DLD1 (cell line): Measurements from ENCODE around the gene GBGT1.

ENCODE experiments used
- in situ Hi-C: cut with HindIII; loops from 2 replicates; pipeline ENCODE4 v1.10.0; 2017; ENCODE audit warnings: low sequenced_read_pairs

The GBGT1 gene

DNA sequence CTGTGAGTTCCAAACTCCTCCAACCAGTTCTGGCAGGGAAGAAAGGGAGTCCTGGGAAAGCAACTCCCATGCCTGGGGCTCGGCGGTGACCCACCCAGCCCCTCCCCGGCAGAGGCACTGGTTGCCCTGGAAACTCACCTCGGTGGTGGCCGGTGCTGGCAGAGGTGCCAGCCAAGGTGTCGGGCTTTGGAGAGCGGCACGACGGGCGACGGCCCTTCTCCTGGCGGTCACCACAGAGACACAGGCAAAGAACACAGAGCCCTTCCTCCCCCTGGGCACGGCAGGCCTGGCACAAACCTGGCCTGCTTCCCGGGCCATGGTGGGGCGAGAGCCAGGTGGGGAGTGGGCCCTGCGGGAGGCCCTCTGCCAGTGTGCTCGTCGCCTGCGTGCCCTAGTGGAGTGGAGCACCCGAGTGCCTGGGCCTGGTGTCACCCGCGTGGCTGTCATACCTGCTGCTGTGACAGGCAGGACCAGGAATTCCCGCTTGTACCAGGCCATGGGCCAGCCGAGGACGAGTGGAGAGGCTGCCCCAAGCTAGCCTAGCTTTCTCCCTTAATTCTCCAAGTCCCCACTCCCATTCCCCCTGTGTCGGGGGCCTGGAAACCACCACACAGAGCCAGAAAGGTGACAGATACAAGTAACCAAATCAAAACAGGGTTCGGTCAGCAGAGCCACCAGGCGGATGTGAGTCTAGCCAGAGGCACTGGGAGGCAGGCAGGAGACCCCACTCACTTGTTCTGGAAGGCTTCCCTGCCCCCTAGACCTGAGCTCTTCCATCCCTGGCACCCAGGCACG is 34.5 kb downstream of the GBGT1 start:
- in situ Hi-C loops: no loop called here

- in situ Hi-C loops: no loop called here
These were observed 35.6 kb downstream of the GBGT1 start for GRCh38 chr9:133128152-133128551.

- in situ Hi-C loops: no loop called here
These were observed 36.3 kb downstream of the GBGT1 start for GRCh38 chr9:133127340-133127981.

DNA sequence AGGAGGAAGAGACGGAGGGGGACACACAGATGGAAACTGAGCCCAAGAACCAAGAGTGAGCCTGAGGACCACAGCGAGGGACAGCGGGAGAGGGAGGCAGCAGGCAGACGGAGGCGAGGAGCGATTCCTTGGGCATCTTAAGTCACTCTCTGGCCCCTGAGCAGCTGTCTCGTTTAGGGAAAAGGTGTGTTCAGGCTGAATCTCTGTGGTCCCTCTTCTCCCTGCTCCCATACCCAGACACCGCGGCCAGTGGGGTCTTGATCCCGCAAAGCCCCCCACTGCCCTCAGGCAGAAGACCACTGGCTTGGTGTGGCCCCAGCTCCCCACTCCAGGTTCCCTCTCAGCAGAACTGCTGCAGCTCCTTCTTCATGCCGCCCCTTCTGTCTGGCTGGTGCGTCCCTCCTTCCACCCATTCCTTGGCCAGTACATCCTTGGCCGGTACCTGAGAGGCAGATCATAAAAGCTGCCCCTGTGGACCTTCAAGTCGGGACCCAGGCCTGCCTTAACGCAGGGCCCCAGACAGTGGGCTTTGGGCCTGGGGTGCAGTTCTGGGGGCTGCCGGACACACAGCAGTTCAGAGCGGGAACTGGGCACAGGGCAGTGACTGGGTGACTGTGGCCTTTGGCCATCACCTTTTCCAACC is 36.9 kb downstream of the GBGT1 start:
- in situ Hi-C loops: no loop called here

GRCh38 chr9:133125941-133126696 is 37.6 kb downstream of the GBGT1 start:
- in situ Hi-C loops: no loop called here

GRCh38 chr9:133124907-133125275 is 38.8 kb downstream of the GBGT1 start:
- in situ Hi-C loops: no loop called here

- in situ Hi-C loops: no loop called here
These were observed 39.4 kb downstream of the GBGT1 start for GRCh38 chr9:133124123-133124906.

DNA sequence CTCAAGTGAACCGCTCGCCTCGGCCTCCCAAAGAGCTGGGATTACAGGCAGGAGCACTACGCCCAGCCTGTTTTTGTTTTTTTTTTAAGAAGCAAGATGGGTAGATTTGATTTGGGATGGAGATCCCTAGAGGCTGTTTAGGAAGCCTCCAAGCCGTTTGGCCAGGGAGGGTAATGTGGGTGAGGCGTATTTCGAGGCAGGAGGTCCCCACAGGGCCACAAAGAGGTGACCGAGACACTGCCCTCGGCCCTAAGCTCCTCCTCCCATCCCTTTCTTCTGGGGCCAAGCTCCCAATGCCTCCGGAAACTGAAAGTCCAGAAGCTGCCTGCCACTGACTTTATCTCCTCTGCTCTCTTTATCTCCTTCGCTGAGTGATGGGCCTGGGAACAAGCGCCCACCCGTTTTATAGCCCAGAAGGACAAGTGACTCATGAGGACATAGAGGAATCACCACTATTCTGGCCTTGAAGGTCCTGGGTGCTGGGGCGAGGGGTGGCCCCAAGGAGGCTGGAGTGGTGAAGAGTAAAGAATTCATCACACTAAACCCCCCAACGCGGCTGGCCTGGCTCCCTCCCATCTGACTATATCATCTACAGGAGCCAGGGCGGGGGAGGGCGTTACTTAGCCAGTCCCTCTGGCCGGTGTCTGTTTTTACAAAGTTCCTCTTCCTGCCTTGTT is 40.6 kb downstream of the GBGT1 start:
- in situ Hi-C loops: no loop called here

DNA sequence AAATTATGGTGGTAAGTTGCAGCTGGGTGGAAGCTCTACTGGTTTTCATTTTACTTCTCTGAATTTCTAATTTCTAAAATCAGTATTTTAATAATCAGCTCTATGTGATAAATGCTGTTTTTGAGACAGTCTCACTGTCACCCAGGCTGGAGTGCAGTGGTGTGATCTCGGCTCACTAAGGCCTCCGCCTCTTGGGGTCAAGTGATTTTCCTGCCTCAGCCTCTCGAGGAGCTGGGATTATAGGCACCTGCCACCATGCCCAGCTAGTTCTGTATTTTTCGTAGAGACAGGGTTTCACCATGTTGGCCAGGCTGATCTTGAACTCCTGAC is 41.1 kb downstream of the GBGT1 start:
- in situ Hi-C loops: no loop called here

GRCh38 chr9:133121915-133122550 is 41.7 kb downstream of the GBGT1 start:
- in situ Hi-C loops: no loop called here

GRCh38 chr9:133121198-133121914 is 42.4 kb downstream of the GBGT1 start, which contains the start of gene RALGDS:
RALGDS (minus strand) TSS chr9:133121240; CDS start chr9:133121154, 86 bp downstream.
- in situ Hi-C loops: no loop called here

DNA sequence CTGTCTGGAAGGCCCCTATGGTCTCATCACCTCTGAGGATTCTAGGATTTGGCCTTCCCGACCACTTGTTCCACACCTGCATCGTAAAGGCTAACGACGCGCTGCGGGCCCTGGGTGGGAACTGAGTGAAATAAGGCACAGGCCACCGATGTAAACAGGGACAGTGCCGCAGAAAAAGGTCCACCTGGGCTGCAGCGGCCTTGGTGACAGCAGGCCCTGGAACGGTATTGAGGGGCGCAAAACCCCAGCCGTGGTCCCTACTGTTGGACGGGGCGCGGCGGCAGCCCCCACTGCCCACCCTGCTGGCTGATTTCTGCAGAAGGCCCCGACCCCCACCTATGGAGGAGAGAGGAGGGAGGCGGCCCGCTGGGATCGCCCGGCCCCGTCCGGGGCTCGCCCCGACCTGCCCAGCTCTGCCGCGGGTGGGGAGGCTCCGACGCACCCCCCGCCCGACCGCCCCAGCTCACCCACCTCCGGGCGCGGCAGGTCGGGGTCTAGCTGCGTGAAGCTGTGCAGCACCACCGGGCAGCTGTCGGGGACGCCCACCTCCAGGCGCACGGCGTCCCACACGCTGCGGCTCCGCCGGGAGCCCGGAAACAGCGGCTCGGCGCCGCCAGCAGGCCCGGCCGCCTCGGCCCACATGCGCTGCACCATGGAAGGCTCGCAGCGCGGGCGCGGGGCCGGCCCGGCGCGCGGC is 43.1 kb downstream of the GBGT1 start:
- in situ Hi-C loops: no loop called here

- in situ Hi-C loops: loop anchor here (5.0 kb wide), 1 partner anchor 43 kb away; no protein-coding TSS in a partner anchor
These were observed 43.7 kb downstream of the GBGT1 start for GRCh38 chr9:133119846-133120500.

- in situ Hi-C loops: loop anchor here (5.0 kb wide), 1 partner anchor 42 kb away; no protein-coding TSS in a partner anchor
These were observed 44.4 kb downstream of the GBGT1 start for GRCh38 chr9:133119103-133119845.

DNA sequence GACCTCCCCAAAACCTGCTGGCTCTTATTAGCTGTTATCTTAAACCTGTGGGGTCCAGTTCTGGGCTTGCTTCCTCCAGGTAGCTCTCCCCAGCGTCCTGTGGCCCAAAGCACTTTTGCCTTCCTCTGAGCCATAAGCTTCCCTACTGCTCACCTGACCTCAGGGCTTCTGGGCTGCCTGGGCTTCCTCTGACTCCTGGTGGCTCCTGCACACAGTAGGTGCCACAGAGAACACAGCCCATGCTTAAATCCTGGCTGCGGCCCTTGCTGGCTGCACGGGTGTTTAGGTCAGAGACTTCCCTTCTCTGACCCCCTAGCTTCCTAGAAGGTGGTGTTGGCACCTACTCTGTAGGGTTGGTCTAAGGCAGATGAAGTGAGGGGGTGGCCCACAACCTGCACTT is 45.1 kb downstream of the GBGT1 start:
- in situ Hi-C loops: loop anchor here (5.0 kb wide), 1 partner anchor 41 kb away; no protein-coding TSS in a partner anchor

DNA sequence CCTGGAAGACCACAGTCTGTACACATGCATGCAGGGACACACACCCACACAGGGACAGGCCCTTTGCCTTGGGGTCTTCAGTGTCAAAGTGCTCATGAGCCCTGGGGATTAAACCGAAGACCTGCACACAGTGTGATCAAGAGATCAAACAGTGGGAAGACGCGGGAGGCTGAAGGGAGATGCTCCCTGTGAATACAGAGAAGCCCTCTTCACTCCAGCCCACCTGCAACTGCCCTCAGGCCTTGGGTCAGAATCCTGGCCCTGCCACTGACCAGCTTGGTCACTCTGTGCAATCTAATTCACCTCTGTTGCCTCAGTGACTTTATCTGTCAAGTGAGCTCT is 45.6 kb downstream of the GBGT1 start:
- in situ Hi-C loops: loop anchor here (5.0 kb wide), 1 partner anchor 41 kb away; no protein-coding TSS in a partner anchor
